Measurements from ENCODE around the gene DLG2.

The DLG2 gene

GRCh38 chr11:85541683-85542082 lies 85.5 kb downstream of the DLG2 start:
- FAIRE-seq = no peak

- no peak for FAIRE-seq
These were observed 86.4 kb downstream of the DLG2 start for GRCh38 chr11:85540635-85541205.

GRCh38 chr11:85540181-85540580 lies 87.0 kb downstream of the DLG2 start:
- no peak for FAIRE-seq

- FAIRE-seq = no peak
These were observed 87.4 kb downstream of the DLG2 start for GRCh38 chr11:85539740-85540139.

- FAIRE-seq = no peak
These were observed 88.0 kb downstream of the DLG2 start for GRCh38 chr11:85539029-85539689.

GRCh38 chr11:85536438-85536837 lies 90.7 kb downstream of the DLG2 start:
- no peak for FAIRE-seq

GRCh38 chr11:85534806-85535205 lies 92.3 kb downstream of the DLG2 start:
- no peak for FAIRE-seq

GRCh38 chr11:85531191-85531897 lies 95.8 kb downstream of the DLG2 start:
- FAIRE-seq = no peak

- FAIRE-seq = no peak
These were observed 96.5 kb downstream of the DLG2 start for GRCh38 chr11:85530634-85531033.

- no peak for FAIRE-seq
These were observed 100.6 kb downstream of the DLG2 start for GRCh38 chr11:85526564-85526963.

- FAIRE-seq = no peak
These were observed 101.5 kb downstream of the DLG2 start for GRCh38 chr11:85525686-85526085.

- no peak for FAIRE-seq
These were observed 109.9 kb downstream of the DLG2 start for GRCh38 chr11:85517272-85517671.

- FAIRE-seq = no peak
These were observed 131.2 kb downstream of the DLG2 start for GRCh38 chr11:85495918-85496317.

- FAIRE-seq = no peak
These were observed 132.7 kb downstream of the DLG2 start for GRCh38 chr11:85494396-85494795.

GRCh38 chr11:85485902-85486301 lies 141.2 kb downstream of the DLG2 start:
- FAIRE-seq = no peak

GRCh38 chr11:85483861-85484260 lies 143.3 kb downstream of the DLG2 start:
- FAIRE-seq = no peak

- no peak for FAIRE-seq
These were observed 145.3 kb downstream of the DLG2 start for GRCh38 chr11:85481862-85482261.

- FAIRE-seq = peak; percentile 38
These were observed 151.3 kb downstream of the DLG2 start for GRCh38 chr11:85475660-85476517.

GRCh38 chr11:85472953-85473352 lies 154.2 kb downstream of the DLG2 start:
- no peak for FAIRE-seq

- FAIRE-seq = no peak
These were observed 162.9 kb downstream of the DLG2 start for GRCh38 chr11:85464283-85464682.

- FAIRE-seq = no peak
These were observed 167.8 kb downstream of the DLG2 start for GRCh38 chr11:85459304-85459703.

GRCh38 chr11:85444479-85444878 lies 182.7 kb downstream of the DLG2 start:
- FAIRE-seq = no peak

- FAIRE-seq = no peak
These were observed 186.9 kb downstream of the DLG2 start for GRCh38 chr11:85440273-85440672.
